PC-9 (cell line): Measurements from ENCODE around the gene TOR1B.

Source experiments
- CTCF ChIP-seq: fragments of 200-600 bp; sonication (generic); conservative IDR thresholded peaks from 2 replicates; pipeline ENCODE4 v1.6.1; 2017; ENCODE audit warnings: mixed run types, antibody characterized with exemption, mild to moderate bottlenecking, moderate library complexity
- EZH2 ChIP-seq: fragments of 200-600 bp; sonication (generic); IDR thresholded peaks from 2 replicates; pipeline ENCODE4 v1.8.0; 2017; ENCODE audit warnings: antibody characterized with exemption, low read depth

- no peak for TF ChIP-seq CTCF
- TF ChIP-seq EZH2 = no peak
Observed at GRCh38 chr9:129815278-129815677, 12.3 kb downstream of the TOR1B start.
